ENCODE measurements around the gene VPS37B. TPM values are rescaled to one million over a fixed set of nuclear protein-coding genes. Genes with fewer than 3 reads are reported as not detected.

VPS37B gene
- total RNA-seq, 1 experiment from 2014 or later = 28.9 TPM

- DNase-seq (ENCODE audit: low read depth) = no peak
Observed at GRCh38 chr12:122852336-122853275, 43.3 kb downstream of the VPS37B start.

- peak; percentile 90 for DNase-seq (ENCODE audit: low read depth)
Observed at GRCh38 chr12:122851820-122852219, 44.1 kb downstream of the VPS37B start.

- peak; percentile 77 for DNase-seq (ENCODE audit: low read depth)
Observed at GRCh38 chr12:122850695-122851350, 45.1 kb downstream of the VPS37B start.

DNA sequence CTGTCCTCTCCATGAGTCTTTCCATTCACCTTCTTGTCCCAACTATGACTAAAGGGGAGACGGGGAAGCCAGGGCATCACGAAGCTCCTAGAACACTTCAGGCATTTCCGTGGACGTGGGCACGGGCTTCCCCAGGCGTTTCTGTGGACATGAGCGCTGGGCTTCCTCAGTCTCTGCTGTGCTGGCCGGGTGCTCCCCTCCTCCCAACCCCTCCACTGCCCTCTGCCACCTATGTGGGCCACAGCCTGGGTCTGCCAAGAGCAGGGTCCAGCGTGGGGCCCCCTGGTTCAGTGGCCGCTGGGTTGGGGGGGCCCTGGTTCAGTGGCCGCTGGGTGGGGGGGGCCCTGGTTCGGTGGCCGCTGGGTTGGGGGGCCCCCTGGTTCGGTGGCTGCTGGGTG lies 45.9 kb downstream of the VPS37B start:
- DNase-seq (ENCODE audit: low read depth) = no peak

- DNase-seq (ENCODE audit: low read depth) = no peak
Observed at GRCh38 chr12:122849352-122850047, 46.4 kb downstream of the VPS37B start.

DNA sequence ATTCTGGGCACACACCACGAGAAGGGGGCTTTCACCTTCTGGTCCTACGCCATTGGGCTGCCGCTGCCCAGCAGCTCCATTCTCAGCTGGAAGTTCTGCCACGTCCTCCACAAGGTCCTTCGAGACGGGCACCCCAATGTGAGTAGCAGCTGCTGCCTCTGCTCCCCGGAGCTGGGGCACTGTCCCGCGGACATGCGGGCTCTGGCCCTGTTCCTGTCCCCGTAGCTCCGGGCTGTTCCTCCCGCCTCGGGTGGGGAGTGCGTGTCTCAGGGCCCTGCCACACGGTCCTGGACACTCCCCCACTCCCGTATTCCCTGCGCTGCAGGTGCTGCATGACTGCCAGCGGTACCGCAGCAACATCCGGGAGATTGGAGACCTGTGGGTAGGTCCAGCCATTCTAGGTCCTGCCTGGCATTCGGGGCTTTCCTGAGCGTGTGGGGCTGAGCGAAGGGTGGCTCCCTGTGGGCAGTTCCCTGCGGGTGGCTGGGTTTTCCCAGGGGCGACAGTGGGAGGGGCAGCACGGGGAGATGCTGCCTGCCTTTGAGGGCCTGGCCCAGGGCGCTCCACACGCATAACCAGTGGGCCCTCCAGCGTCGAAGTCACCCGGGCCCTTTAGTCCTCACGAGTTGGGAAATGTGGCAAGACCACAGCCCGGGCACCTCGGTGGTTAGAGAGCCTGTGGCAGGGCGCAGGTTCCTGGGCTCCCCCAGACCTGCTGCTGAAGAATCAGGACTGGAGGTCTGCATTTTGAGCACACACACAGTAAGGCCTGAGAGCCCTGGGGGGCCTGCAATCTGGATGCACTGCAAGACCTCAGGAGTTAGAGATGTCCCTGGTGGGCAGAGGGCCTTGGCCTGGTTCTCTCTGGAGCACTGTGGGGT lies 47.2 kb downstream of the VPS37B start:
- DNase-seq (ENCODE audit: low read depth) = no peak

DNA sequence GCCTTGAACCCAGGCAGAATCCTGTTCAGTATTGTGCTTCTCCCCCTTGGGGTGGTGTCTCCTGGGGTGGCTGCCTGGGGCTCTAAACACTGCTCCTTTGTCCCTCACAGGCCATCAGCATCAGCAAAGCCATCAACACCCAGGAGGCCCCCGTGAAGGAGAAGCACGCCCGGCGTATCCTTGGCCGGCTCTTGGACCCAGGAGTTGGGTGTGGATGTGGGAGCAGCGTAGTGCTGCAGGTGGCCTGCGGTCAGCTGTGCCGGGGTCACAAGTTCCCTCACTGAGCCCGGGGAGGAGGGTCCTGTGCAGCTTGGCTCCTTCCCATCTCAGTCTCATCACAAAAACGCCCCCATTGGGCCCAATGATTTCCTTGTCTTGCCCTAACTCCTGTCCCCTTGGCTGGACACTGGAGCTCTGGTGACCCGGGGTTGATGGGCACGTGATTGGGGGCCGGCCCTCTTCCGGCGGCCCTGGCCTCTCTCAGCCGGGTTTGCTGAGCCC lies 48.0 kb downstream of the VPS37B start:
- no peak for DNase-seq (ENCODE audit: low read depth)

DNA sequence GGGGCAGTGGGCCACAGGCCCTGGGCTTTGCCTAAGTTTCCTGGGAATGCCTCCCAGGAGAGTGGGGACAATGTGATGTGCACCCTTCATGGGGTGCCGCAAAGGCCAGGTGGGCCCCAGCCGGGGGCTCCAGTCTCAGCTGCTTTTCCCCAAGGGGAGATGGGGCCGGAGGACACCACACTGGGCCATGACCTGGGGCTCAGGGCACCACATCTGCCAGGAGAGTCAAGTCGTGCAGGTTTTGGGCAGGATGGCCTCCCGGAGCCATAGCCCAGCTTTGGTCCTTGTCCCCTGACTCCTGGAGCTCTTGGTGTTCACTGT lies 48.4 kb downstream of the VPS37B start:
- no peak for DNase-seq (ENCODE audit: low read depth)

DNA sequence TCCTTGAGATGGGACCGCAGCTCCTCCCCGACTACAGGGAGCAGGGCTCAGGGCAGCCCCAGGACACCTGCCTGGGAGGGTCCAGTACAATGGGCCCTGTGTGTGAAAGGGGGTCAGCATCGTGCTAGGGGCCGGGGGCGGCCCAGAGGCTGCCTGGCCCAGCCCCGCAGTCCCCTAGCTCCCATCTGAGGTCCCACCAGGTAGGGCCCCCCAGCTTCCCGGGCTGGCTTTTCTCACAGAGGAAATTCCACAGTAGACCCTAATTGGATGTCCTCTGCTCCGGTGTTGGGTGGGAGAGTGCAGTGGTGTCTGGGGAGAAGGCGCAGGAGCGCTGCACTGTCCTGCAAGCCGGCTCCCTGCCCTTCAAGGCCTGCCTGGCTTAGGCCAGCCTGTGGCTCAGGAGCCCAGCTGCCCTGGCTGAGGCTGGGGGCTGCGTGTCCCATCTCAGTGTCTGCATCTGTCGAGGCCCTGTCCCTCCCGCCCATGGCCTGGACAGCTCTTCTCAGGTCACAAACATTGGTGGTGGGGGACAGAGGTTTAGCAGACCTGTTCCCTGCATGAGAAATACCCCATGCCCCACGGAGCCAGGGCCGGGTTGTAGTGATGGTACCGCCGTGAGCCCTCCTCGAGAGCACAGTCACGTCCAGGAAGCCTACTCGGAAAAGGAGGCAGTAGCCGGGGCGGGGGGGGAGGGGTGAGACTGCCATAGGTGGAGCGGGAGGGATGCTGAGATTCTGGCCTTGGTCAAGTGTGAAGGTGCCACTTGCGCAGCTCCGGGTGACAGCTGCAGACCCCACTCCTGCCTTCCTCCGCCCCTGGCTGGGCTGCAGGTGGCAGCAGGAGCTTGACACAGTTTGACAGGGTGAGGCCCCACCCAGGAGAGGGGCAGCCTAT lies 49.1 kb downstream of the VPS37B start:
- DNase-seq (ENCODE audit: low read depth) = no peak

GRCh38 chr12:122845865-122846621 lies 49.9 kb downstream of the VPS37B start:
- DNase-seq (ENCODE audit: low read depth) = no peak

GRCh38 chr12:122845041-122845864 lies 50.7 kb downstream of the VPS37B start:
- no peak for DNase-seq (ENCODE audit: low read depth)

DNA sequence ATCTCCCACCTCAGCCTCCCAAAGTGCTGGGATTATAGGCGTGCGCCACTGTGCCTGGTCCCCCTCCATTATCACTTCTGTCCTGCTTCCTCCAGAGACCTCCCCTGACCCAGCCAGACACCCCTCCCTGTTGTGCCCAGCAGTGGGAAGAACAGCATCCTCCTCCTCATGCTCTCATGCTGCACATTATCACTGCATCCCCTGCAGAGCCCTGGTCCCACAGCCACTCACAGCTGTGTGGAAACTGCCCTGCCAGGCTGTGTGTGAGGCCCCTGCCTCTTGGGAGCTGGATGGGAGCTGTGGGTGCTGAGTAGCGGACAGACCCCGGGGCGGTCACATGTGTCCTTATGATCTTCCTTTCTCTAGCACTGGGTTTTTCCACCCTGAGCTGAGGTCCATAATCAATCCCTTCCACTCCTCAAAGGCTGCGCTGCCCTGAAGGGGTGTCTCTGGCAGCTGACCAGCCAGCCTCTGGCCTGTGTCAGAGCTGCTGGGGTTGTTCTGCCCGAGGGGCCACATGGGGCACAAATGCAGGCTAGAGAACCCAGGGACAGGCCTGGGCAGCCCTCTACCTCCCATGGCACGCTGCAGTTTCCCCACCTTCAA lies 51.5 kb downstream of the VPS37B start:
- DNase-seq (ENCODE audit: low read depth) = no peak

DNA sequence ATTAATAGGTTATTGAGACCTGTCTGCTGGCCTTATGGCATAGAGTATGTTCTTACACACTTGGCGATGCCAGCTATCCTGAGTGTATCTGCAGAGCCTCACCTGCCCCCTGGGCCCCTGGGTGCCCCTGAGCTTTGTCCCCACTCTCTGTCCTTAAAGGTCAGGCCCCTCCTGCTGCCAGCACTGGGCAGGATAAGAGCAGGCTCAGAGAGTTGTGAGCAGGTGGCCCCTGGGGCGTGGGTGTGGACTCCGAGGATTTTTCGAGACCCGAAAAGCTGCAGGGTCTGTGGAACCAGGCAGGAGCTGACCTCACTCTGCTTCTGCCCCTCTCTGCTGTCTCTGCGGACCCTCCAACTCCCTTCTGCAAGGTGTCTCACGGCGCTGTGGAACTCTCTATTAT lies 52.5 kb downstream of the VPS37B start:
- no peak for DNase-seq (ENCODE audit: low read depth)

- DNase-seq (ENCODE audit: low read depth) = no peak
Observed at GRCh38 chr12:122842505-122843405, 53.2 kb downstream of the VPS37B start.

DNA sequence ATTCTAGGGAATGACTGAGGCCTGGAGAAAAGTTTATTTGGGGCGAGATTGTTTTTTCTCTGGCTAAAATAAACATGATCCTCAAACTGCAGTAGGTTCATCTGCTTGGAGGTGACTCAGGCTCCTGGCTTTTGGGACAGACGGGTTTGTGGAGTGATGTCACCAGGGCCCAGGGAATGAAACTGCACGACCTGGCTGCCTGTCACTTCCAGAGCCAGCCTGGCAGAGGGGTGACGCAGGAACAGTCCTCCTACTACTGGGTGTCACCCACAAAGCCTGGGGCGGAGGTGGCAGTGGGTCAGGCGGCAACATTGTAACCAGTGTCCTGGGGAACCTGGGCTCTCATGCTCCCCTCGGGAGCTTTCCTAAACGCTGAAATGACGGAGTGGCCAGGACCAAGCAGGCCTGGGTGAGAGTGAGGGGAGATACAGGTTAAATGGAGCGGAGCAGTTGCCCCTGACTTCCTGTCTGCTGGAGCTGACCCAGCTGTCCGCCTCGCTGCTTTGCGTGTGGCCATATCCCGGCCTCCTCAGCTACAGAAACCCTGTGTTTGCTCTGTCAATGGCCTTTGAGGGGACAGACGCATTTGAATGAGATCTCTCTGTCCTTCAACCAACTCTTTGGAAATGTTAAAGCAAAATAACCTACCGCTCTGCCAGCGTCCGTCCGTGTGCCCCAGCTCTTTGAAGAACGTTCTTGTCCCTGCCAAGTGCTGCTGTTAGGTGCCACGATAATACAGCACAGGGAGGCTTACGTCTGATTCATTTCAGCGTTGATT lies 54.2 kb downstream of the VPS37B start:
- peak; percentile 87 for DNase-seq (ENCODE audit: low read depth)

Measured in M059J (cell line).